Activated CD4-positive, alpha-beta T cell treated with anti-CD3 and anti-CD28 coated beads, Interleukin-2, amount 10 ng/mL, durations not matched to agents 7 days and 5 days (primary cell): Measurements from ENCODE around the gene KRTAP10-8. TPM values are rescaled to one million over a fixed set of nuclear protein-coding genes. Genes with fewer than 3 reads are reported as not detected.
"Not testable (repeated sequence)": the region's sequence is repeated elsewhere in the genome, so short reads cannot be mapped to it uniquely, and the experiment has no call there.

Experiments used
- CTCF ChIA-PET: fragments of 350-600 bp; sonication (Branson Sonifier 250); formaldehyde crosslinking; loops from one replicate; lab custom pipeline; 2021; ENCODE audit warnings: antibody characterized with exemption; lab: Charles Lee
- POLR2A ChIA-PET: fragments of 350-600 bp; sonication (Branson Sonifier 250); formaldehyde crosslinking; loops from one replicate; lab custom pipeline; 2021; ENCODE audit warnings: antibody characterized with exemption; lab: Charles Lee
- DNase-seq: peaks from one replicate; pipeline ENCODE4 v3.0.0-alpha.2; 2020
- H3K27ac Mint-ChIP-seq: one replicate; pipeline ENCODE4 v1.8.0; 2021; ENCODE audit warnings: mild to moderate bottlenecking, moderate library complexity, mixed read lengths
- H3K27me3 Mint-ChIP-seq: one replicate; pipeline ENCODE4 v1.8.0; 2021; ENCODE audit warnings: mixed read lengths
- H3K36me3 Mint-ChIP-seq: one replicate; pipeline ENCODE4 v1.8.0; 2021; ENCODE audit warnings: low read depth, mixed read lengths
- H3K4me1 Mint-ChIP-seq: one replicate; pipeline ENCODE4 v1.8.0; 2021; ENCODE audit warnings: mixed read lengths
- H3K4me3 Mint-ChIP-seq: one replicate; pipeline ENCODE4 v1.8.0; 2021; ENCODE audit warnings: mild to moderate bottlenecking, moderate library complexity, mixed read lengths
- H3K9me3 Mint-ChIP-seq: one replicate; pipeline ENCODE4 v1.8.0; 2021; ENCODE audit warnings: mixed read lengths
- total RNA-seq, 2 experiments: library from RNA; stranded (reverse); gene quantifications; one replicate each; pipeline ENCODE4 v1.2.3, GENCODE V29; 2021

The KRTAP10-8 gene
- total RNA-seq, 2 experiments from 2014 or later = not detected

DNA sequence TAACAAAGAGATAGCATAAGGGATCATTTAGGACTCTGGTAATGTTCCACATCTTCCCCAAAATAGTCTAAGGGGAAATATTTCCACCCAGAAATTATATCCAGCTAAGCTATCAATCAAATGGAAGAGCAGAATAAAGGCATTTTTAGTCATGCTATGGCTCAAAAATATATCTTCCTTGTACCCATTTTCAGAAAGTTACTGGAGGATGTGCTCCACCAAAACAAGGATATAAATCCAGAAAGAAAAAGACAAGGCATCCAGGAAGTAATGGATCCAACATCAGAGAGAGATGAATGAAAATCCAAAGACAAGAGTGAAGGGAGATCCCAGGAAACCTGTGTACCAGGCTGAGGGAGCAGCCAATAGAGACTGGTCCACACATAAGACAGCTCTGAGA is 2.7 kb upstream of the KRTAP10-8 start:
- no peak overlapping the region for H3K27ac Mint-ChIP-seq

GRCh38 chr21:44610157-44610843 is 1.6 kb upstream of the KRTAP10-8 start:
- H3K27ac Mint-ChIP-seq = not testable (repeated sequence)

More for the DNA sequence above, 2.7 kb upstream of the KRTAP10-8 start:
- DNase-seq = no peak
- ChIA-PET CTCF (interaction anchor here (1.0 kb wide), 1 partner anchor 18 kb away, joined by 3 read pairs; the partner anchor contains the start of gene KRTAP10-9), POLR2A (no interaction called here)
- peaks cover 4% of the 10 kb centered on the region for H3K36me3 Mint-ChIP-seq
- H3K27me3 Mint-ChIP-seq = peaks cover 17% of the 10 kb centered on the region
- peaks cover 30% of the 10 kb centered on the region for H3K9me3 Mint-ChIP-seq
- H3K4me1 Mint-ChIP-seq = no peaks in the 10 kb centered on the region
- no peak overlapping the region for H3K4me3 Mint-ChIP-seq

DNA sequence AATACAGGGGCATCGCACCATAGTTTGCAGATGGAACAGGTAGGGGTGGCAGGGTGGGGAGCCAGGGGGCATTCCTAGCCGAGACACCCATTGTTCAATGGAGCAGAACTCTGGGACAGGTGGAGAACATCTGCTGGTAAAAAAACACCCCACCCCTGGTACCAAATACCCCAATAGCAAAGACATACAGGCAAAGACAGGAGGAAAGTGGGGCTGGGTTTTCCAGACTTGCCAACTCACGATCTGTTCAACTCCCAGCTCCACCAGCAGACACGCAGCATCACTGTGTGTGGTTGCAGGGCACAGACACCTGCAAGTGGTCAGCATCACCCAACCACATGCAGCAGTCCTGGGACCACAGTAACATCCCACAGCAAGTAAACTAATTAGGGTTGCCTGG is 328 bp upstream of the KRTAP10-8 start:
- Mint-ChIP-seq H3K4me3 (no peak overlapping the region), H3K27me3 (peaks cover 6% of the 10 kb centered on the region), H3K4me1 (peaks cover 5% of the 10 kb centered on the region), H3K27ac (no peak overlapping the region), H3K36me3 (peaks cover 4% of the 10 kb centered on the region), H3K9me3 (peaks cover 23% of the 10 kb centered on the region)
- POLR2A ChIA-PET = no interaction called here
- CTCF ChIA-PET = no interaction called here
- no peak for DNase-seq

More at GRCh38 chr21:44610157-44610843, 1.6 kb upstream of the KRTAP10-8 start:
- H3K4me1 Mint-ChIP-seq, POLR2A ChIA-PET, DNase-seq, H3K4me3 Mint-ChIP-seq, CTCF ChIA-PET, H3K36me3 Mint-ChIP-seq: not testable (repeated sequence)
- Mint-ChIP-seq H3K9me3 (peaks cover 23% of the 10 kb centered on the region), H3K27me3 (peaks cover 11% of the 10 kb centered on the region)

DNA sequence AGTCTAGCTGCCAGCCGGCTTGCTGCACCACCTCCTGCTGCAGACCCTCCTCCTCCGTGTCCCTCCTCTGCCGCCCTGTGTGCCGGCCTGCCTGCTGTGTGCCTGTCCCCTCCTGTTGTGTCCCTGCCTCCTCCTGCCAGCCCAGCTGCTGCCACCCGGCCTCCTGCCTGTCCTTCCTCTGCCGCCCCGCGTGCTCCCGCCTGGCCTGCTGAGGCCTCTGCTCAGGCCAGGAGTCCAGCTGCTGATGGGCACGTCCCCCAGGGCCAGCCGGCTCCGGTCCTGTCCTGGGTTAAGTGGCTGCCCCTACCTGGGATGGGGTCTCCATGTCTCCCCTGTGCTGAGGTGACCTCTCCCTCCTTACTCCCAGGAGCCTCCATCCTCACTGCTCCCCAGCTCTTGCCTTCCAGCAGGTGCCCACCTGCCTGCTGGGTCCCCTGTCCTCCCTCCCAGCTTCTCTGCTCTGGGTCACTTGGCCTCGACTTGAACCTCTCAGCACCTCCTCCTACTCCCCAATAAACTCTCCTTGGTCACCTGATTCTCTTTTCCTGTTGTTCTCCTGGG is 870 bp downstream of the KRTAP10-8 start:
- ChIA-PET POLR2A (no interaction called here), CTCF (no interaction called here)
- no peak overlapping the region for H3K27ac Mint-ChIP-seq
- H3K9me3 Mint-ChIP-seq = peaks cover 24% of the 10 kb centered on the region
- no peak for DNase-seq
- H3K27me3 Mint-ChIP-seq = peaks cover 3% of the 10 kb centered on the region
- peaks cover 4% of the 10 kb centered on the region for H3K36me3 Mint-ChIP-seq
- peaks cover 6% of the 10 kb centered on the region for H3K4me1 Mint-ChIP-seq
- no peak overlapping the region for H3K4me3 Mint-ChIP-seq

DNA sequence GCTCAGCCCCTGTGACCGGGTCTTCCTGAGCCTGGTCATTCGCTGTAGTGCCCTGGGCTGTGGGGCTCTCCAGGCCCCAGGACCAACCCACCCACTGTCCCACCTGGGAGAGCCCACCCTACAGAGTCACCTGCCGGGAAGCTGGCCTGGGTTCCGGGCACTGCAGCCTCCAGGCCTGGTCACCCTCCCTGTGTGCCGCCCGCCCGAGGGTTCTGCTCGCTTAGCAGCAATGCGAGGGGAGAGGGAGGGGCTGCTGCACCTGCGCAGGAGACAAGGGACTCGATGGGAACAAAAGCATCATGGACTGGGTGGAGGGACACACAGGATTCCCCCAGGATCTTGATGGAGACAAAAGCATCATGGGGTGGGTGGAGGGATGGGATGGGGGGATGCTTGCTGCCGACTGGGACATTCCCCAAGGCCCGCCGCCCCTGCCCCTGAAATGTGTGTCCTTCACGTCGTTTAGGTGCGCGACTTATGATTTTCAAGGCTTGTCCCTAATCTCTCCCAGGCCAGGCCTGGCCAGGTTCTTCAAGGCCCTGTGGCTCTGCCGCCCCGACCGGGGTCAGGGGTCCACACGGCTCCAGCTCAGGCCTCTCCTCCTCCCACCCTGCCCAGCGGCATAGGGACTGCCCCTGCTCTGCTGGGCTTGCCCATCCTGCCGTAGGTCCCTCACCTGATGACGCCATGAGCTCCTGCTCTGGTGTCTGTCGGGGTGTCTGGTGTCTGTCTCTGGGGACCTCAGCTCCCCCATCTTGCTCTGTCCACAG is 1.7 kb downstream of the KRTAP10-8 start:
- H3K4me3 Mint-ChIP-seq = no peak overlapping the region
- H3K4me1 Mint-ChIP-seq = peaks cover 14% of the 10 kb centered on the region
- H3K36me3 Mint-ChIP-seq = peaks cover 9% of the 10 kb centered on the region
- CTCF ChIA-PET = no interaction called here
- no peak overlapping the region for H3K27ac Mint-ChIP-seq
- POLR2A ChIA-PET = no interaction called here
- peaks cover 1% of the 10 kb centered on the region for H3K27me3 Mint-ChIP-seq
- peaks cover 31% of the 10 kb centered on the region for H3K9me3 Mint-ChIP-seq
- no peak for DNase-seq

DNA sequence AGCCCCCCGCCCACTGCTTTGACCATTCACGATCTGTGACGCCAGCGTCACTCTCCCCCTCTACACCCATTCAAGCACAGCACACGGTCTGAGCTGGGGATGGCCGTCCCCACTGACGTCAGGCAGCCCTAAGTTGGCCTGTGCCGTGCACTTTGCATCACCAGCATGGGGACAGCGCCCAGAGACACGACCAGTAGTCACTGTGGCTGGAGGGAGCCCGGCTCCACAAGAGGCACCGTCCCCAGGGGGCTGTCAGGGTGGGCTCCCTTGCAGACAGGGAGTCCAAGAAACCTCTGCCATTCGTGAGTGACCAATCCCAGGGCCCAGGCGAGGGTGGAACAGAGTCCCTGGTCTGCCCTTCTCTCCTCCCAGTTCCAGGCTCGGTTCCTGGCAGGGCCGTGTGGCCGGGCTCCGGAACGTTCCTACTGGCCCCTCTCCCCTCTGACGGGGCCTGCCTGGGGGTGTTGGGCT is 2.3 kb downstream of the KRTAP10-8 start:
- Mint-ChIP-seq H3K9me3 (peaks cover 34% of the 10 kb centered on the region), H3K36me3 (peaks cover 15% of the 10 kb centered on the region), H3K4me3 (no peak overlapping the region), H3K4me1 (peaks cover 20% of the 10 kb centered on the region), H3K27me3 (peaks cover 1% of the 10 kb centered on the region), H3K27ac (no peak overlapping the region)
- POLR2A ChIA-PET = no interaction called here
- CTCF ChIA-PET = no interaction called here
- DNase-seq = no peak

- H3K9me3 Mint-ChIP-seq = peaks cover 34% of the 10 kb centered on the region
- H3K4me1 Mint-ChIP-seq = peaks cover 28% of the 10 kb centered on the region
- CTCF ChIA-PET = interaction anchor here (0.6 kb wide), 2 partner anchors 14 to 380 kb away, joined by 4 to 5 read pairs; no protein-coding TSS in a partner anchor
These were observed 3.1 kb downstream of the KRTAP10-8 start for GRCh38 chr21:44614961-44615391.

DNA sequence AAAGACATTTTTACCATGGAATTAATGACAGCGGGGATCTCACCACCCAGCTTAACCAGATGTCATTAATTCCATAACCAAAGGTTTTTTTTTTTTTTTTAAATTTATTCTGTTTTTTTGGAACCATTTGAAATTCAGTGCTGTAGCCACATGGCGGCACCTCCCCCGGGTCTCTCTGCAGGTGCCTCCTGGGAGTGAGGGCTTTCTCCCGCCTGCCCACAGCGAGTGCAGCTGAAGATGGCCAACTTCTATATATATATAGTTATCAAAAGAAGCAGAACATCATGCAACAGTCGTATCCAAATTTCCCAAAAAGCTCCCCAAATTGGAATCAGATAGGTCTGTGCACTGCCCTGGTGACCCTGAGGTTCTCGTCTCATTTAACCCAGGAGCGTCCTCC is 3.6 kb downstream of the KRTAP10-8 start:
- H3K36me3 Mint-ChIP-seq = peaks cover 26% of the 10 kb centered on the region

More at GRCh38 chr21:44614961-44615391, 3.1 kb downstream of the KRTAP10-8 start:
- peaks cover 23% of the 10 kb centered on the region for H3K36me3 Mint-ChIP-seq
- H3K27ac Mint-ChIP-seq = no peak overlapping the region
- POLR2A ChIA-PET = no interaction called here
- no peak for DNase-seq
- H3K27me3 Mint-ChIP-seq = no peaks in the 10 kb centered on the region
- no peak overlapping the region for H3K4me3 Mint-ChIP-seq

DNA sequence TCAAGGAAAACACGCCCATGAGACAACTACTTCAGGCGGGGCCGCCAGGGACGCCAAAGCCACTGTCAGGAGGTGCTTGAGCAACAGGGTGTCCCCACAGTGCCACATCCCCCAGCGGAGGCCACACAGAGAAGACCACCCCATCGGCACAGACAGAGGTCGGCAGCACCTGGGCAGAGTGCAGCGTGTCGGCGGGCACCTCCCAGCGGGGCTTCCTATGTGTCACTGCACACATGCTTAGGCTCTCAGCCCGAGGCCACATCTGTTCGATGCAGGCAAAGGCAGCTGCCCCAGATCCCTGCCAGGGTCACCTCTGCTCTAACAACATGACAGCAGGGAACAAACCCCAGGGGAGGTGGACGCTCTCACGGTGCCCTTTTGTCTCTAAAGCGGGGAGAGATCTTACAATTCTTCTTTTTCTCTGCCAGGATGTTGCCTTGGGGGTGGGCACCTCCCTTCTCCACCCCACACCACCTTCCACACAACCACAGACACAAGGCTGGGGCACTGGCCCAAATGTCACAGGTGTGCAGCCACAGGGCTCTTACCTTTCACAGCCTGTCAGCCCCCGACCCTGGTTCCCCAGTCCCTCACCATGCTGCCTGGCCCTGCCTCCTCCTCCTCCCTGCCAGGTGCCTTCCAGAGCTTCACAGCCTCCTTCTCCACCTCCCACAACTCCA is 4.2 kb downstream of the KRTAP10-8 start:
- ChIA-PET POLR2A (no interaction called here), CTCF (no interaction called here)
- H3K4me3 Mint-ChIP-seq = no peak overlapping the region
- no peak for DNase-seq
- peaks cover 35% of the 10 kb centered on the region for H3K9me3 Mint-ChIP-seq
- H3K27me3 Mint-ChIP-seq = no peaks in the 10 kb centered on the region
- peaks cover 30% of the 10 kb centered on the region for H3K4me1 Mint-ChIP-seq
- H3K36me3 Mint-ChIP-seq = peaks cover 31% of the 10 kb centered on the region
- H3K27ac Mint-ChIP-seq = peak overlapping the region; percentile 48

More for the DNA sequence above, 3.6 kb downstream of the KRTAP10-8 start:
- peaks cover 34% of the 10 kb centered on the region for H3K9me3 Mint-ChIP-seq
- no peak overlapping the region for H3K27ac Mint-ChIP-seq
- H3K4me3 Mint-ChIP-seq = no peak overlapping the region
- POLR2A ChIA-PET = no interaction called here
- DNase-seq = no peak
- H3K27me3 Mint-ChIP-seq = no peaks in the 10 kb centered on the region
- peaks cover 30% of the 10 kb centered on the region for H3K4me1 Mint-ChIP-seq
- CTCF ChIA-PET = interaction anchor here (0.6 kb wide), 2 partner anchors 14 to 380 kb away, joined by 4 to 5 read pairs; no protein-coding TSS in a partner anchor

DNA sequence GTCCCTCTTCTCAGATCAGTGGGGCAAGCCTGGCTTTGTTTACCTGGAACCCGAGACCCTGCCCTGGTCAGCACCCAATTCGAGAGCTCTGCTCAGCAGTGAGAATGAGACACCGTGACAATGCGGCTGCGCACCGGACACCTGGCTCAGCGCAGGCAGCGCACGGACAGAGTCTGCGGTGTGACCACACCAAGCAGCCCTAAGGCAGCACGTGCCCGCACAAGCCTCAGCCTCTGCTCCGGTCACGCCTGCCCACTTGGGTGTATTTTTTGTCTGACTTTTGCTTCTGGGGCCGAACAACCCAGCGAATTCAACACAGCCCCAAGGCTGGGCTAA is 4.7 kb downstream of the KRTAP10-8 start:
- H3K9me3 Mint-ChIP-seq = peaks cover 30% of the 10 kb centered on the region
- no peaks in the 10 kb centered on the region for H3K27me3 Mint-ChIP-seq
- H3K36me3 Mint-ChIP-seq = peaks cover 28% of the 10 kb centered on the region
- H3K4me1 Mint-ChIP-seq = peaks cover 30% of the 10 kb centered on the region
- no peak overlapping the region for H3K4me3 Mint-ChIP-seq
- ChIA-PET POLR2A (no interaction called here), CTCF (no interaction called here)
- no peak for DNase-seq
- H3K27ac Mint-ChIP-seq = peak overlapping the region; percentile 48

DNA sequence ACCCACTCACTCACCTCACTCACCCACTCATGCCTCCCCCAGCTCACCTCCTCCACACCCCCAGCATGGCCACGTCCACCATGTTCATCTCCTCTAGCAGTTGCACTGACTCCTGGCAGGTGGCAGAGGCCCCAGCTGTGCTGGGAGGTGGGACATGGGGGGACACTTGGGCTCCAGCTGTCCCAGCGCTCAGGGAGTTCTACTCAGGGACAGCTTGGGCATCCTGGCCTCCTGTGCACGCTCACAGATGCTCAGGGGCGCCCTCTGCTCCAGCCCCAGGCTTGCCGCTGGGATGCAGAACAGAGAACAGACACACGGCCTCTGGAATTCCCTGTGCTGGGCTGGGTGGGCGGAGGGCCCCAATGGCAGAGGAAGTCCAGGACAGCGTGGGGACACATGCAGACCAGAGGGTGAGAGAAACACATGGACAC is 5.2 kb downstream of the KRTAP10-8 start:
- CTCF ChIA-PET = no interaction called here
- Mint-ChIP-seq H3K4me1 (peaks cover 30% of the 10 kb centered on the region), H3K9me3 (peaks cover 33% of the 10 kb centered on the region)

GRCh38 chr21:44618504-44618903 is 6.6 kb downstream of the KRTAP10-8 start:
- H3K4me3 Mint-ChIP-seq = peak overlapping the region; percentile 37
- ChIA-PET POLR2A (no interaction called here), CTCF (interaction anchor here (1.1 to 1.2 kb wide), 2 partner anchors 37 to 58 kb away, joined by 3 to 4 read pairs; no protein-coding TSS in a partner anchor)

More for the DNA sequence above, 5.2 kb downstream of the KRTAP10-8 start:
- no peak for DNase-seq
- Mint-ChIP-seq H3K27ac (no peak overlapping the region), H3K4me3 (no peak overlapping the region), H3K27me3 (no peaks in the 10 kb centered on the region), H3K36me3 (peaks cover 30% of the 10 kb centered on the region)
- POLR2A ChIA-PET = no interaction called here

More at GRCh38 chr21:44618504-44618903, 6.6 kb downstream of the KRTAP10-8 start:
- Mint-ChIP-seq H3K27ac (peak overlapping the region; percentile 93), H3K27me3 (peaks cover 2% of the 10 kb centered on the region), H3K36me3 (peaks cover 32% of the 10 kb centered on the region), H3K4me1 (peaks cover 30% of the 10 kb centered on the region), H3K9me3 (peaks cover 47% of the 10 kb centered on the region)
- DNase-seq = no peak
